Measurements from ENCODE around the gene SLC28A3.
"Not testable (repeated sequence)": the region's sequence is repeated elsewhere in the genome, so short reads cannot be mapped to it uniquely, and the experiment has no call there.

SLC28A3 gene

DNA sequence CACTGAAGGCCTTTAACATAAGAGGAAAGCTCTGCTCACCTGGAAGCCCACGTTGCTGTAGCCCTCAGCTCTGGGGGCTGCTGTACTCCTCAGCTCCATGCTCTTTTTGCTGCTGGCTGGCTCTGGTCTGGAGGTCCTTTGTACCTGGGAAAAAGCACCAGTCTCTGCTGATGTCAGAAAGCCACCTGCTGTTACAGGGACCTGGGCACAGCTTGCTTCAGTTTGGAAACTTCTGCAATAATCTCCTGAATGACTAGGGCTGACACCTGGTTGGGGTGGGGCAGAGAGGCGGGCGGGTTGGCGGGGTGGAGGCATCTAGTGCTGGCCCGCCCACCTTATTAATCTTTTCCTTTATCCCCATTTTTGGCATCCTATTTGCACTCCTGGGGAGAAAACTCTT is at the start of gene SLC28A3:
Gene SLC28A3 (minus strand): TSS at position 224 of the 400 bp plus-strand sequence. CDS start 125 bp downstream, at position 99.
- no peak for DNase-seq

- peak; percentile 3 for DNase-seq
Observed at GRCh38 chr9:84390254-84390653, 49.7 kb upstream of the SLC28A3 start.

DNA sequence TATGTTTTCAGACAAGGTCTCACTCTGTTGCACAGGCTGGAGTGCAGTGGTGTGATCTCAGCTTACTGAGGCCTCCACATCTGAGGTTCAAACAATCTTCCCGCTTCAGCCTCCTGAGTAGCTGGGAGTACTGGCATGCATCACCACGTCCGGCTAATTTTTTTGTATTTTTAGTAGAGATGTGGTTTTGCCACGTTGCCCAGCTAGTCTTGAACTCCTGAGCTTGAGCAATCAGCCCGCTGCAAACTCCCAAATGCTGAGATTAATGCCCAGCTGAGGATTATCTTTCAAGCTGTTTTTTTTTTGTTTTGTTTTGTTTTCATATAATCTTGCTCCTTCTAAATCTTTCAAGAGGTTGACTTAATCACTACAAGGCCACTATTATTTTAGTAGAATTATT is 47.3 kb upstream of the SLC28A3 start:
- DNase-seq, result no peak

DNA sequence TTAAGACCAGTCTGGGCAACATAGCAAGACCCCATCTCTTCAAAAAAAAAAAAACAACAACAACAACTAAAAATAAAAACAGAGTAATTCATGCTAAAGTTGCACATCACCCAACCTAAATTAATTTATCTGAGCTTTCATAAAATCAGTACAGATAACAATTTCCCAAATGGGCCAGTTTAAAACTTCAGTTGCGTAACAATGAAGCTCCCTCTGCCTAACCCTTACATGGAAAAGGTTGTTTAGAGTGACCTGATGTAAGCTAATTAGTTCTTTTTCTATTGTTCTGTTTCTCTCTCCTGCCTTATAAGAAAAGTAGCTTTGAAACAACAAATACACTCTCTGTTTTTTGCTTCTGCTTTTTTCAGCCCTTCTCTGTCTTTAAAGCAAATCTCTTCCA is 46.2 kb upstream of the SLC28A3 start:
- DNase-seq, result no peak

DNA sequence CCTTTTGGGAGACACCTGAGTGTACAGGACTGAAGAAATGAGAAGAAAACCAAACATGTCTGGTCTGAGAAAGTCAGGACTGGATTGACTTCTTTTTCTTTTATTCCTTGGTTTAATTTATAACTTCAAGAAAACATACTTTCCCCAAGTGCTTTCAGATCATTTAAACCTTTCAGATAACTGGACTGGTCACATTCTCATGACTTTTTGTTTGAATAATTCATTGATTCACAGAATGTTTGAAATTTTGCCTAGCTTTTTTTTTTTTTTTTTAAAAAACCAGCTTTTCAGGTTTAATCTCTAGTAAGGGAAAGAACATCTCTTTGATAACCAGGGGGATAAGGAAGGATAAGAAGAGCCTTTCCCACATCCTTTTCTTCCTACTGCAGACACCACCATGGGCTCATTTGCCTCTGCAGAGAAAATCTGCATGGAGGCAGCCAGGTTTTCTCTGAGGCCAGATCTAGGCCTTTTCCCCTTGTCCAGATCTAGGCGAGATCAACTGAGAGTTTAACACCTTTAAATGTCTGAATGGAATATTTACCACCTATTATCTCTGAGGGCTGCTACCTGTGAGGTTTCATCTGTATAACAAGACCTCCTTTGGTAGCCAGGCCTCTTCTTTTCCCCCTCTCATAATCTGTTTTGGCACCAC is 45.0 kb upstream of the SLC28A3 start:
- no peak for DNase-seq

- DNase-seq, result no peak
Observed at GRCh38 chr9:84384617-84385016, 44.1 kb upstream of the SLC28A3 start.

DNA sequence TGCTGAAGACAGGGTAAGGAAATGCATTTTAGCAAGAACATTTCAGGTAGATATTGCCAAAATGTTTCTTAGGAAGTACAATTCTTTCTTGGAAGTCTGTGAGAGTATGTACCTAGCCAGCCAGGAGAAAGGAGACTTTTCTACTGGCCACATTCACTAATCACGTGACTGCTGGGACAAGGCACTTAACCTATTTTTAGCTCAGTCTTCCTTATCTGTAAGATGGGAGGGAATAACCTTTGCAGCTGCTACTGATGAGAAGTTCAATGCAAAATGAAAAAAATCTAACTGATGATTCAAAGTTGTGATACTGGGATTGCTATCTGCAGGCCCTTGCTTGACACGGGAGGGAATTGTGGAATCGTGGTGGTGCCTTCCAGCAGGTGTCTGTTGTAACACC is 42.6 kb upstream of the SLC28A3 start:
- no peak for DNase-seq

GRCh38 chr9:84382720-84383119 is 42.2 kb upstream of the SLC28A3 start:
- DNase-seq, result no peak

- no peak for DNase-seq
Observed at GRCh38 chr9:84381508-84381907, 41.0 kb upstream of the SLC28A3 start.

GRCh38 chr9:84379740-84380139 is 39.2 kb upstream of the SLC28A3 start:
- peak; percentile 19 for DNase-seq

DNA sequence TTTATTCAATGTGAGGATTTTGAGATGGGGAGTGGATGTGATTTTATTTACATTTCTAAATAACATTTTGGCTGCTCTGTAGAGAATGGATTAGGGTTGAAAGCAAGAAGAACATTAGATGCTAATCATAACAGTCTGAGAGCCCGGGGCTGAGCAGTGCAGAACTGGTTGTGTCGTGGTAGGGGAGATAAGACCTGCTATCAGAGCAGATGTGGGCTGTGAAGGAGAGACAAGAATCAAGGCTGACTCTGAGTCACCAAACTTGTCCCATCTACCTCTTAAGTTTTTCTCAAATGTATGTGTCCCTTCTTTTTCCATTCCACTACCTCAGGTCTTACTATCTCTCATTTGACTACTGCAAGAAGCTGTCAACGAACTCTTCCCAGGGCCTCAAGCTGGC is 35.4 kb upstream of the SLC28A3 start:
- no peak for DNase-seq

- no peak for DNase-seq
Observed at GRCh38 chr9:84374516-84374915, 34.0 kb upstream of the SLC28A3 start.

GRCh38 chr9:84374013-84374412 is 33.5 kb upstream of the SLC28A3 start:
- no peak for DNase-seq

- peak; percentile 72 for DNase-seq
Observed at GRCh38 chr9:84371737-84372136, 31.2 kb upstream of the SLC28A3 start.

GRCh38 chr9:84368601-84369000 is 28.0 kb upstream of the SLC28A3 start:
- DNase-seq, result no peak

GRCh38 chr9:84367726-84368125 is 27.2 kb upstream of the SLC28A3 start:
- peak; percentile 5 for DNase-seq

- DNase-seq, result no peak
Observed at GRCh38 chr9:84366683-84367082, 26.1 kb upstream of the SLC28A3 start.

DNA sequence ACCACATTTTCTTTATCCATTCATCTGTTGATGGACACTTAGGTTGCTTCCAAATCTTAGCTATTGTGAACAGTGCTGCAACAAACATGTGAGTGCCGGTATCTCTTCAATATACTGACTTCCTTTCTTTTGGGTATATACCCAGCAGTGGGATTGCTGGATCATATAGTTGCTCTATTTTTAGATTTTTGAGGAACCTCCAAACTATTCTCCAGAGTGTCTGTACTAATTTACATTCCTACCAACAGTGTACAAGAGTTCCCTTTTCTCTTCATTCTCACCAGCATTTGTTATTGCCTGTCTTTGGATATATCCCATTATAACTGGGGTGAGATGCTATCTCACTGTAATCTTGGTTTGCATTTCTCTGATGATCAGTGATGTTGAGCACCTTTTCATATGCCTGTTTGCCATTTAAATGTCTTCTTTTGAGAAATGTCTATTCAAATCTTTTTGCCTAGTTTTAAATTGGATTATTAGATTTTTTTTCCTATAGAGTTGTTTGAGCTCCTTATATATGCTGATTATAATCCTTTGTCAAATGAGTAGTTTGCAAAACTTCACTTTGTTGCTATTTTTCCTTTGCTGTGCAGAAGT is 24.4 kb upstream of the SLC28A3 start:
- not testable (repeated sequence) for DNase-seq

DNA sequence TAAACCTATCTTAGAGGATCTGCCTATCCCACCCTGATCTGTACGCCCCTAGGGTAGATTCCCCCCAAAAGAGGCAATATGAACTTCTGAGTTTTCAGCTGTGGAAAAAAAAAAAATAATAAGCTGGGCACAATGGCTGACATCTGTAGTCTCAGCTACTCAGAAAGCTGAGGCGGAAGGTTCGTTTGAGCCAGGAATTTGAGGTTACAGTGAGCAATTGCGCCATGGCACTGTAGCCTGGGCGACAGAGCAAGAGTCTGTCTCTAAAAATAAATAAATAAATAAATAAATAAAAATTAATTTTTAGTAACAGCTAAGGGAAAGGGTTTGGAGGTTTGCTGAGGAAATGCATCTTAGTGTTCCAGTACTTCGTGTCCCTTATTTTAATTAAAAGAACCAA is 21.1 kb upstream of the SLC28A3 start:
- DNase-seq, result no peak

- DNase-seq, result no peak
Observed at GRCh38 chr9:84357275-84357674, 16.7 kb upstream of the SLC28A3 start.

DNA sequence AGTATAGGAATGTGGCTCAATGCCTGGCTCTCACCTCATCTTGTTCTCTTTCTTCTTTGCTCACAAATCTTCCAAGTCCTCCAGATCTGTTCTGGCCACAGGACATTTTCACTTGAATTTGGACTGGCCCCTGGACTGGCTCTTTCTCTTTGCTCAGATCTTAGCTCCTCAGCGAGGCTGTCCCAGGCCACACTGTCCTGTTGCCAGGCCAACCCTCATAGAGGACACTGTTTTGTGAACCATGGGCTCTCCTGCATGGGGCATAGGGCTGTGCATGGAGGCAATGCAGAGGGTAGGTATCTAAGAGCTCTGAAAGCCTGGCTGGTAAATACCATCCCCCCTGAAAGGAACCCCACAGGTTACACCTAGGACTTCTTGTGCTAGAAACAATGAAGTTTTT is 13.5 kb upstream of the SLC28A3 start:
- no peak for DNase-seq

- DNase-seq, result no peak
Observed at GRCh38 chr9:84349671-84350070, 9.1 kb upstream of the SLC28A3 start.

GRCh38 chr9:84343111-84343521 is 2.6 kb upstream of the SLC28A3 start:
- no peak for DNase-seq

- no peak for DNase-seq
Observed at GRCh38 chr9:84339962-84340361, 596 bp downstream of the SLC28A3 start.

DNA sequence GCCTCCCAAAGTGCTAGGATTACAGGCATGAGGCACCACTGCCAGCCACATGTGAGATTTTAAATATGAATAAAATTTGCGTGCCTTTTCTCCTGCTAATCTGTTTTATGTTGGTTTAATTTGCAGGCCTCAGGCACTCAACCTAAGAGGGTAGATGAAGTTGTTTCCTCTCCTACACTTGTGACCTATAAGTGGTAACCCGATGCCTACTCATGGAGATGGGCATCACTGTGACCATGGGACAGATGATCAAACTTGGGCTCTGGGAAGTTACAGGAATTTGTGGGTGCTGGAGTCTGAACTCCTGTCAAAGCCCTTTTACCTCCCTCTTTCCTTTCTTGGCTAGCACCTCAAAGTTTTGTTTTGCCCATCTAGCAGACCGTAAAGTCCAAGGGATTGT is 1.1 kb downstream of the SLC28A3 start:
- no peak for DNase-seq

Measured in fibroblast of skin of right quadriceps (primary cell).